ENCODE data around the gene DPPA4.

DPPA4 gene

GRCh38 chr3:109338322-109338721 lies 976 bp upstream of the DPPA4 start:
- no peak for DNase-seq

- DNase-seq, result no peak
Observed at GRCh38 chr3:109336291-109336861, 970 bp downstream of the DPPA4 start.

DNA sequence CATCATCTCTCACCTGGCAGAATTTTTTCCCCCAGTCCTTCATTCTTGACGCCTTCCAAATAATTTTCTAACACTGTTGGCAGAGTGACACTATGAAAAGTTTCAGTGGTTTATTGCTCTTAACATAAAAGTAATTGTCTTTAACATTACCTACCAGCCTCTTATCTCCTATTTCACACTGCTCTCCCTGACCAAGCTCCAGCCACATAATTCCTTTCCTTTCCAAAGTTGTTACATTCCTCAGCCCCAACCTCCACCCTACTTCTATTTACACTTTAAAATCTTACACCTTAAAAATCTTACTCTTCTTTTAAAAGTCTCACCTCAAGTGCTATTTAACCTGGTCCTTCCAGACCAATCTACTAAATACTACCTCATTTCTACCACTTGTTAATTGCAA lies 2.8 kb downstream of the DPPA4 start:
- DNase-seq, result no peak

GRCh38 chr3:109331692-109332091 lies 5.7 kb downstream of the DPPA4 start:
- no peak for DNase-seq

DNA sequence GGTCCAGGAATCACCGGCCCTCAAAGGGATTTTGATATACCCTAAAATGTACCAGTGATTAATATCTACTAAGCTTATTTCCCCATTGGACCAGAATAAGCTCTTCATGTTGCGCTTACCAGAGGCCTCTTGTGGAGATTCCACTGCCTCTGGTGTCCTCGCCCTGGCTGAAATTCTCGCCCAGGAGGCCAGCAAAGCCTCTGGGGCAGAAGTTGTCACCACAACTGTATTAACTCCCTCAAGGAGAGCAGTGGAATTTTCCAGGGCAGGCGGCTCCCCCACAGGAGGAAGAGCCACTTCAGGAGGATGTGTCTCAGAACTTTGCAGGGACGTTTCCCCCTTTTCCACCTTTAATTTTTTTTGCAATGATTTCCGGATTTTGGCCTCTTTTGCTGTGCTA lies 6.9 kb downstream of the DPPA4 start:
- DNase-seq, result no peak

DNA sequence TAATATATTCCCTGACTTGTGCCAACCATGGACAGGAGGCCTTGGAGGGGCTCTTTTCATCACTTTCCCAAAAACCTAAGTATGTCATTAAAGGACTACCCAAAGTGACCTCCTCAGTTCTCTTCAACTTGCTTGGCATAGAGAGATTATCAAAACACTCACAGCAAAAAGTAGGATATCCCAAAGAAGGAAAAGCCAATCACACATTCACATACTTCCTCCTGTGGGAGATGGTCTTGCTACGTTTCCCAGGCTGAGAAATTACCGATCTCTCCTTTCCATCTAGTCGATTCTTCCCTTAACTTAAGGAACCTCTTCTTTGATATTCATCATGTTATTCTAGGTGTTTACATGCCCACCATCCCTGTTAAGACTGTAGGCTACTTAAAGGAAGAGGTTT lies 9.1 kb downstream of the DPPA4 start:
- DNase-seq, result no peak

- DNase-seq, result no peak
Observed at GRCh38 chr3:109325657-109326056, 11.7 kb downstream of the DPPA4 start.

DNA sequence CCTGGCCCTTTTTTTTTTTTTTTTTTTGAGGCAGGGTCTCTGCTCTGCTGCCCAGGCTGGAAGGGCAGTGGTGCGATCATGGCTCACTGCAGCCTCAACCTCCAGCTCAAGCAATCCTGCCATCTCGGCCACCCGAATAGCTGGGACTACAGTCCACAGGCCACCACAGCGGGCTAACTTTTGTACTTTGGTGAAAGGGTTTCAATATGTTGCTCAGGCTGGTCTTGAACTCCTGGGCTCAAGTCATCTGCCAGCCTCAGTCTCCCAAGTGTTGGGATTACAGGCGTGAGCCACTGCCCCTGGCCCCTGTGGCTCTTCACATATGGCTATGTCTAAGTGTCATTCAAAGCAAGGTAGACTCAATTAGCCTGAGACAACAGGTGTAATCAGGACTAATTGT lies 12.2 kb downstream of the DPPA4 start:
- DNase-seq, result no peak

DNA sequence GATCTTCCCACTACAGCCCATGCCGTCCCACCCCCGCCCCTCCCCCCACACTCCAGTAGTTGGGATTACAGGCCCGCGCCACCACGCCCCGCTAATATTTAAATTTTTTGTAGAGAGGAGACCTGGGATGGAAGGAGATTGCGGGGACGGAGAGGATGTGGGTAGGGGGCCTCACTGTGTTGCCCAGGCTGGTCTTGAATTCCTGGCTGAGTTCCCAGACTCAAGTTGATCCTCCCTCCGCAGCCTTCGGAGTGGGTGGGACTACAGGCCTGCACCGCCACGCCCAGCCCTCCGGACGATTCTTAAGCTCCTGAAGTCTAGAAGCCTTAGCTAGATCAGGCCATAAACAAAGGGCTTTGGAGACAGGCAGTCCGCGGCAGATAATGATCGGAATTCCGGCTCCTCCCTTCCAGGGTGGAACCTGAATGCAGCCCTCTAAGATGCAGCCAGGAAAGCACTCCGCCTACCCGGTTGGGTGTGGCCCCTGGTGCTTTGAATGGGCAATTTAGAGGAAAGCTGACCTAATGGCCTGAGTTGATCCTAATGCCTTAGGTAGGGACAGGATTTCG lies 21.1 kb downstream of the DPPA4 start, which contains the start of gene DPPA2:
Gene DPPA2, minus strand, starts transcription at position 356 of the 569 bp plus-strand sequence. CDS start 1,975 bp downstream, outside the sequence.
- no peak for DNase-seq

DNA sequence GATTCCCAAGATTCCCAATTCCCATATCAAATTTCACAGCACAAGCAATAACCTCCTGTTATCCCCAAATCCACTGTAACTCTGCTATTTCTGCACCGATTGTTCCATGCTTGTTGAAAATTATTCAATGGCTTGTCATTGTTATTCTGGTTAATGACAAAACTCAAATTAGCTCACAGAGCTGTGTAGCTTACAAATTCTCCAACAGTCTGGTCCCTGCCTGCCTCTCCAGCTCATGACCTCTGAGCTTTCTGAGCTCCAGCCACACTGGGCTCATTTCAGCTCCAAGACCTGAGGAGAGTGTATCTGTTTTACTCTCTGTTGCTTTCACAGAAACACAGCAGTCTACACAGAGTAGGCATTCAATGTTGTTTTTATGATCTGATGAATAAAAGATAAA lies 24.3 kb downstream of the DPPA4 start:
- no peak for DNase-seq

GRCh38 chr3:109297496-109297895 lies 39.9 kb downstream of the DPPA4 start:
- DNase-seq, result no peak

GRCh38 chr3:109284071-109284470 lies 53.3 kb downstream of the DPPA4 start:
- DNase-seq, result no peak

DNA sequence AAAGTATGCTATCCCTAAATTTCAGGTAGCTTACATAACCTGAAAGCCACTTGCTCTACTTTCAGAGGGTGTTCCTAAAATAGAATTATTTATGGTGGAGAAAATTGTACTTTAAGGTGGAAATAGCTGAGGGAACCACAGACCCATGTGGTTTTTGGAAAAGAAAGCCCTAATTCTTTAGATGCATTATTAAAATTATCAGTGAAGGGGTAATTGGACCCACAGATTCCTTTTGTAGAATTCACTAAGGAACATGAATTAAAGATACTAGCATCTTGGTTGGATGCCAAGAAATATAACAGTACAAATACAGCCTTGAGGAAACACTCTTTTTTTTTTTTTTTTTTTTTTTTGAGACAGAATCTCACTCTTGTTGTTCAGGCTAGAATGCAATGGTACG lies 58.8 kb downstream of the DPPA4 start:
- no peak for DNase-seq

- no peak for DNase-seq
Observed at GRCh38 chr3:109278141-109278540, 59.2 kb downstream of the DPPA4 start.

Measured in stimulated activated CD4-positive, alpha-beta T cell treated with anti-CD3 and anti-CD28 coated beads, Interleukin-1b, Interleukin-23, amount 100 ng/mL, for 48 hours (primary cell).